ENCODE results near the gene AHCY. TPM values are rescaled to one million over a fixed set of nuclear protein-coding genes. Genes with fewer than 3 reads are reported as not detected.

AHCY gene
- total RNA-seq = 224 and 276 TPM in 2 replicates

DNA sequence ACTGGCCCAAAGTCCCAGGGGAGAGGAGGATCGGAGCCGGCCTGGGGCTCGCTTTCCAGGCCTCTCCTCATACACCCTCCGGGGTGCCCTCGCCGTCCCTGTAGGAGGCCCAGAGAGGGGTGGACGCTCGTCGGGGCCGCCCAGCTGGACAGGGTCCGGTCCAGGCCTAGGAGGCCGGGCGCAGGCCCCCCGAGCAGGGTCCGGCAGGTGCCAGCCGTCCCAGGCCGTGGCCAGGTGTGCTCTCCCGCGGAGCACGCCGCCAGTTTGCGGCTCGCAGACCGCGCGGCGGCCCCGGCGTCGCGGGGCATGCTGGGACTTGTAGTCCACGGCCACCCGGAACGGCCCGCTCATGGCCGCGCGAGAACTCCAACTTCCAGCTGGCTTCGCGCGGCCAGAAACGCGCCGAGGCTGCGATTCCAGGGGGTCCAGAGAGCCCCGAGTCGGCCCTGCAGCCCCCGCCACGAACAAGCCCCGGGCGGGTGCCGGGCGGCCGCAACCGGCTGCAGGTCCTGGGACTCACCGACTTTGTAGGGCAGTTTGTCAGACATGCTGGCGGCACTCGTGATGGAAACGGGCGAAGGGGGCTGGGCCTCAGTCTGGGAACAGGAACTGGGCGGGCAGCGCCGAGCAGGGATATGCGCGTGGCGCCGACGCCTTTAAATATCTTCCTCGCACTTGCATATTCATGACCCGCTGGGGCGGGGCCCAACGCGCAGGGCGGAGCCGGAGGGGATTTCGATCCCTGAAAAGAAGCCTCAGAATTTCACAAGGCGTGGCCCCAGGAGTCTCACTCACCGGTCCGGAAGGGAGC, at the start of gene AHCY:
Gene AHCY, minus strand, starts transcription at position 633 of the 811 bp plus-strand sequence. Its CDS starts 85 bp downstream, at position 548.

DNA sequence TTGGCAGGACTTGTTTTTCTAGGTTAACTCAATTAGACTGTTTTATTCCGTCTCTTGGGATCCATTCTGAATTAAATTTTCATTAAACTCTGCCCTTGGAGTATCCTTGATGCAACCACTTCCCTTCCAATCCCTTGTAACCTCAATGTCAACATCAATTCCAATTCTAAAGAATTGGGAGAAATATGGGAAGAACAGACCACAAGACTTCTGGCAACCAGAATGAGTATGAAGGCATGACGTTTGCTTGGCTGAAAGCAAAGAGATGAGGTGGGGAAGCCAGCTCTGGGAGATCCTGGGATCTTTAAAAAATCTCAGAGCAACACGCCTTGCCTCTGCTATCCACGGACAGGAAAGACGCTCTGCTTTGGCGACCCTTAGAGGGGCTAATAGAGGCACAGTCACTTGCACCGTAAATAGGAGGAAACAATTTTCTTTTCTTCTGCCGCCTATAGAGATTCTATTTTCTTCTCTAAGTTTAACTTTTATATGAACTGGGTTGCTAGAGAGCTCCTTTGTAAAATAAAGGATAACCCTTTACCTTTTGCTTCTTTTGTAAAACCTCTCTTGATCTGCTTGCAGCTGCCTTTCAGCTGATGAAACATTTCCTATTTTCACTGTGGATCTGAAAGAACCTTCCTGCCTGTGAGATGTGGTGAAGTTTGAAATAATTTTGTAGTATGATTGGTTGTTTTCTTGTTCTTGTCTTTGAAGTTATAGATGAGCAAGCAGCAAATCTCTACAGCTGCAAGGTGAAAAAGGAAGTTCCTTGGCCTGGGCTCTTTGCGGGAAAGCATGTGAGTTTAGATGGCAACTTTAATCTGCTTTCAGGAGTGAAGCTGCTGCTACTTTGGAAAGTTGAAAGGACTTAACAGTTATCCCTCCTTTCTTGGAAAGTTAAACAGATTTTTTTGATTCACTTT, 62.2 kb downstream of the AHCY start, which contains the start of gene ASIP:
Gene ASIP, plus strand, starts transcription at position 731 of the 923 bp plus-strand sequence. CDS start 18,952 bp downstream, outside the sequence.

Other genes with a start within 250 kb of the AHCY start
- 148 and 152 TPM in 2 replicates for gene EIF2S2, start 191.1 kb downstream of the AHCY start, total RNA-seq
- not detected in 2 replicates for gene ASIP, start 61.9 kb downstream of the AHCY start, total RNA-seq
- gene ITCH, start 59.9 kb upstream of the AHCY start, total RNA-seq = 73.7 and 88.9 TPM in 2 replicates
- 14.7 and 22.9 TPM in 2 replicates for gene DYNLRB1, start 213.1 kb upstream of the AHCY start, total RNA-seq